HUES48 (cell line): Measurements from ENCODE around the gene PELI2.

Source experiments
- H3K27ac ChIP-seq: one replicate; pipeline ENCODE4 v1.7.0; 2013; ENCODE audit warnings: low read depth, low read length, inconsistent platforms
- H3K27me3 ChIP-seq: 2 replicates; pipeline ENCODE4 v1.6.1; 2013; ENCODE audit warnings: mild to moderate bottlenecking, low read length; ENCODE audit not compliant: control insufficient read depth, insufficient read depth
- H3K36me3 ChIP-seq: 2 replicates; pipeline ENCODE4 v1.6.1; 2013; ENCODE audit warnings: low read length; ENCODE audit not compliant: control insufficient read depth, insufficient read depth
- H3K4me1 ChIP-seq: 2 replicates; pipeline ENCODE4 v1.6.1; 2013; ENCODE audit warnings: mild to moderate bottlenecking, low read length; ENCODE audit not compliant: control insufficient read depth, insufficient read depth
- H3K4me3 ChIP-seq: 2 replicates; pipeline ENCODE4 v1.5.1; 2013; ENCODE audit warnings: mild to moderate bottlenecking, low read depth, low read length
- H3K9ac ChIP-seq: 2 replicates; pipeline ENCODE4 v1.6.1; 2013; ENCODE audit warnings: mild to moderate bottlenecking, low read depth, low read length, moderate library complexity
- H3K9me3 ChIP-seq: 2 replicates; pipeline ENCODE4 v1.6.1; 2013; ENCODE audit warnings: low read length; ENCODE audit not compliant: control insufficient read depth, insufficient read depth

The PELI2 gene

GRCh38 chr14:56099081-56099797 lies 19.0 kb upstream of the PELI2 start:
- H3K36me3 ChIP-seq = no peaks in the 10 kb centered on the region
- no peak overlapping the region for H3K4me3 ChIP-seq
- H3K4me1 ChIP-seq = no peaks in the 10 kb centered on the region
- no peak overlapping the region for H3K27ac ChIP-seq
- no peak overlapping the region for H3K9ac ChIP-seq
- no peaks in the 10 kb centered on the region for H3K9me3 ChIP-seq
- no peaks in the 10 kb centered on the region for H3K27me3 ChIP-seq

- no peak overlapping the region for H3K4me3 ChIP-seq
Measured at GRCh38 chr14:56100556-56100955, 17.7 kb upstream of the PELI2 start.

GRCh38 chr14:56102941-56103340 lies 15.3 kb upstream of the PELI2 start:
- H3K27ac ChIP-seq = no peak overlapping the region
- no peaks in the 10 kb centered on the region for H3K27me3 ChIP-seq
- H3K36me3 ChIP-seq = no peaks in the 10 kb centered on the region

More at GRCh38 chr14:56100556-56100955, 17.7 kb upstream of the PELI2 start:
- Histone ChIP-seq H3K9me3 (no peaks in the 10 kb centered on the region), H3K4me1 (no peaks in the 10 kb centered on the region), H3K27ac (no peak overlapping the region), H3K36me3 (no peaks in the 10 kb centered on the region), H3K9ac (no peak overlapping the region), H3K27me3 (no peaks in the 10 kb centered on the region)

GRCh38 chr14:56107615-56108014 lies 10.6 kb upstream of the PELI2 start:
- Histone ChIP-seq H3K4me3 (no peak overlapping the region), H3K36me3 (no peaks in the 10 kb centered on the region), H3K27ac (no peak overlapping the region), H3K27me3 (no peaks in the 10 kb centered on the region), H3K9ac (no peak overlapping the region), H3K4me1 (no peaks in the 10 kb centered on the region), H3K9me3 (no peaks in the 10 kb centered on the region)

More at GRCh38 chr14:56102941-56103340, 15.3 kb upstream of the PELI2 start:
- Histone ChIP-seq H3K4me3 (no peak overlapping the region), H3K9me3 (no peaks in the 10 kb centered on the region), H3K9ac (no peak overlapping the region), H3K4me1 (no peaks in the 10 kb centered on the region)

GRCh38 chr14:56108057-56108456 lies 10.2 kb upstream of the PELI2 start:
- Histone ChIP-seq H3K9ac (no peak overlapping the region), H3K4me3 (no peak overlapping the region), H3K9me3 (no peaks in the 10 kb centered on the region), H3K36me3 (no peaks in the 10 kb centered on the region), H3K27me3 (no peaks in the 10 kb centered on the region), H3K27ac (no peak overlapping the region), H3K4me1 (no peaks in the 10 kb centered on the region)

GRCh38 chr14:56112781-56113180 lies 5.4 kb upstream of the PELI2 start:
- Histone ChIP-seq H3K9me3 (no peaks in the 10 kb centered on the region), H3K27ac (no peak overlapping the region), H3K4me3 (no peak overlapping the region), H3K9ac (no peak overlapping the region), H3K27me3 (no peaks in the 10 kb centered on the region), H3K4me1 (peaks cover 10% of the 10 kb centered on the region; the same call in 1 of the 2 replicates), H3K36me3 (no peaks in the 10 kb centered on the region)

- peaks cover 16% of the 10 kb centered on the region for H3K4me1 ChIP-seq
- H3K27me3 ChIP-seq = peaks cover 7% of the 10 kb centered on the region
- no peaks in the 10 kb centered on the region for H3K36me3 ChIP-seq
- H3K27ac ChIP-seq = no peak overlapping the region
- H3K4me3 ChIP-seq = no peak overlapping the region
- H3K9ac ChIP-seq = no peak overlapping the region
- no peaks in the 10 kb centered on the region for H3K9me3 ChIP-seq
Measured at GRCh38 chr14:56115334-56115870, 2.8 kb upstream of the PELI2 start.

- H3K9ac ChIP-seq = no peak overlapping the region
Measured at GRCh38 chr14:56115976-56116893, 2.0 kb upstream of the PELI2 start.

GRCh38 chr14:56118611-56119181 lies 485 bp downstream of the PELI2 start:
- peak overlapping the region; percentile 82 for H3K27ac ChIP-seq
- peaks cover 19% of the 10 kb centered on the region for H3K4me1 ChIP-seq
- peak overlapping the region; percentile 83 for H3K4me3 ChIP-seq
- no peaks in the 10 kb centered on the region for H3K36me3 ChIP-seq
- no peaks in the 10 kb centered on the region for H3K9me3 ChIP-seq
- peak overlapping the region; percentile 41; the same call in 1 of the 2 replicates for H3K9ac ChIP-seq
- peaks cover 22% of the 10 kb centered on the region for H3K27me3 ChIP-seq

More at GRCh38 chr14:56115976-56116893, 2.0 kb upstream of the PELI2 start:
- Histone ChIP-seq H3K36me3 (no peaks in the 10 kb centered on the region), H3K4me1 (peaks cover 19% of the 10 kb centered on the region), H3K9me3 (no peaks in the 10 kb centered on the region), H3K4me3 (no peak overlapping the region), H3K27ac (no peak overlapping the region), H3K27me3 (peaks cover 16% of the 10 kb centered on the region)

GRCh38 chr14:56119201-56119981 lies 1.2 kb downstream of the PELI2 start:
- no peaks in the 10 kb centered on the region for H3K36me3 ChIP-seq
- H3K4me1 ChIP-seq = peaks cover 19% of the 10 kb centered on the region
- H3K27ac ChIP-seq = peak overlapping the region; percentile 19
- no peaks in the 10 kb centered on the region for H3K9me3 ChIP-seq
- H3K9ac ChIP-seq = peak overlapping the region; percentile 21; the same call in 1 of the 2 replicates
- H3K27me3 ChIP-seq = peaks cover 22% of the 10 kb centered on the region
- peak overlapping the region; percentile 83 for H3K4me3 ChIP-seq
